ENCODE measurements around the gene RINL.
"Not testable (repeated sequence)": the region's sequence is repeated elsewhere in the genome, so short reads cannot be mapped to it uniquely, and the experiment has no call there.

The RINL gene

DNA sequence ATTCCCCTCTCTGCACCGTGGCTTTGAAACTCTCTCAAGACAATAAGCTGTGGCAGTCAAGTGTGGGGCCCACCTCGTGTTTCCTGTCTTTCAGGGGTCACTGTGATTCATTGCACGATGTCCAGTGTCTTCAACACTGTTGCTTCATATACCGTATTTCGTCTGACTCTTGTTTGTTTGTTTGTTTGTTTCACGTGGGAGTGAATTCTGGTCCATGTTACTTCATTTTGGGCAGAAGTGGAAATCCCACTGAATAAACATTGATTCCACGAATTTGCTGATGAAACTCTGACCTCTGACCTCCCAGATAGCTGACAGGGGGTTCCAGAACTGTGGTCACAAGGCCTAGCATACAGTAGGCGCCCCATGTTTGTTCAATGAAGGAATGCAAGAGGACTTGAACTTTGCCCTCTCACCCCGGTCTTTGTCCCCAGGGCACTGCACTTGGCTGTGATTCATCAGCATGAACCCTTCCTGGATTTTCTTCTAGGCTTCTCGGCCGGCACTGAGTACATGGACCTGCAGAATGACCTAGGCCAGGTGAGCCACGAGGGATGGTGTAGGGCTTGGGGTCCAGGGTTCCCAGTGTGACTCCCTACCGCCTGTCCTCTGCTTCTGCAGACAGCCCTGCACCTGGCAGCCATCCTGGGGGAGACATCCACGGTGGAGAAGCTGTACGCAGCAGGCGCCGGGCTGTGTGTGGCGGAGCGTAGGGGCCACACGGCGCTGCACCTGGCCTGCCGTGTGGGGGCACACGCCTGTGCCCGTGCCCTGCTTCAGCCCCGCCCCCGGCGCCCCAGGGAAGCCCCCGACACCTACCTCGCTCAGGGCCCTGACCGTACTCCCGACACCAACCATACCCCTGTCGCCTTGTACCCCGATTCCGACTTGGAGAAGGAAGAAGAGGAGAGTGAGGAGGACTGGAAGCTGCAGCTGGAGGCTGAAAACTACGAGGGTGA is 26.8 kb upstream of the RINL start:
- DNase-seq: no peak

DNA sequence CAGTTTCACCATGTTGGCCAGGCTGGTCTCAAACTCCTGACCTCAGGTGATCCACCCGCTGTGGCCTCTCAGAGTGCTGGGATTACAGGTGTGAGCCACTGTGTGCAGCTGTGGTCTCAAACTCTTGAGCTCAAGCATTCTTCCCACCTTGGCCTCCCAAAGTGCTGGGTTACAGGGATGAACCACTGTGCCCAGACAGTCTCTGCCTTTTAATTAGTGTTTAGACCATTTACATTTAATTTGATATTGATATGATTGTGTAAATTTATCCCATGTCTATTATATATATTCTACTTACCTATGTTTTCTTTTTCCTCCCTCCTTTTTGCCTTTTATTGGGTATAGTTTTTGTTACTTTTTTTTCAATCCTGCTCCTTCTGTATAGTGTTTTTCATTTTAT is 23.6 kb upstream of the RINL start:
- no peak for DNase-seq

DNA sequence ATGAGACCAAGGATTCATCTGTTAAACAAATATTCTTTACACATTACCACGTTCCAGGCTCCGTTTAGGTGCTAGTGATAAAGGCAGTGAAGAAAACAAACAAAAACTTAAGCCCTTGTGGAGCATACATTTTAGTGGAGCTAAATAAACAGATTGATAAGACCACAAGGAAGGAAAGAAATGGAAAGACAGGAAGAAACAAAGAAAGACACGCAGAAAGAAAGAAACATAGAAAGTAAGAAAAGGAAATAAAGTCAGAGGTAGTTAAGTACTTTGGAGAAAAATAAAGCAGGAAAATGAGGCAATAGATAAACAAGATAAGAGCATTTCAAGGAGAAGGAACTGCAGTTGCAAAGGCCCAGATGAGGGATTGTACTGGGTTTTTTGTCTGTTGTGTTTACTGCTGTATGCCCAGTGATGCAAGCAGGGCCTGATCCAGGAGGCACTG is 22.7 kb upstream of the RINL start:
- DNase-seq: peak; percentile 14

DNA sequence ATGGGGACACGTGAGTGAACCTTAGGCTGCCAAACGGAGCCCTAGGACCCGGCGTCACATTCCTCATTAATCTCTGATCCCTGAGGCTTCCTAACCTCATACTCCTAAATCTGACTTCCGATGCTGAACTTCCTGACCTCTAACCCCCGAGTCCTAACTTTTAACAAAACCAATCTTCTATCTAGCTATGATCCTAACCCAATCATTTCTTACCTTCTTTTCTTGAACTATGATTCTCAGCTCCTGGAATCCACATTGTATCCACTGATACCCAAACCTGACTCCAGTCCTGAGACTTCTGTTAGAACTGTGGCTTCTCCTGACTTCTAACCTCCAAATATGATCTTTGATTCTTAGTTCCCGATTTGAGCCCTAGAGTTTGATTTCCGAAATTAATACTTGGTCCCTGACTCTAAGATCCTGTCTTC is 22.1 kb upstream of the RINL start:
- DNase-seq: peak; percentile 55

DNA sequence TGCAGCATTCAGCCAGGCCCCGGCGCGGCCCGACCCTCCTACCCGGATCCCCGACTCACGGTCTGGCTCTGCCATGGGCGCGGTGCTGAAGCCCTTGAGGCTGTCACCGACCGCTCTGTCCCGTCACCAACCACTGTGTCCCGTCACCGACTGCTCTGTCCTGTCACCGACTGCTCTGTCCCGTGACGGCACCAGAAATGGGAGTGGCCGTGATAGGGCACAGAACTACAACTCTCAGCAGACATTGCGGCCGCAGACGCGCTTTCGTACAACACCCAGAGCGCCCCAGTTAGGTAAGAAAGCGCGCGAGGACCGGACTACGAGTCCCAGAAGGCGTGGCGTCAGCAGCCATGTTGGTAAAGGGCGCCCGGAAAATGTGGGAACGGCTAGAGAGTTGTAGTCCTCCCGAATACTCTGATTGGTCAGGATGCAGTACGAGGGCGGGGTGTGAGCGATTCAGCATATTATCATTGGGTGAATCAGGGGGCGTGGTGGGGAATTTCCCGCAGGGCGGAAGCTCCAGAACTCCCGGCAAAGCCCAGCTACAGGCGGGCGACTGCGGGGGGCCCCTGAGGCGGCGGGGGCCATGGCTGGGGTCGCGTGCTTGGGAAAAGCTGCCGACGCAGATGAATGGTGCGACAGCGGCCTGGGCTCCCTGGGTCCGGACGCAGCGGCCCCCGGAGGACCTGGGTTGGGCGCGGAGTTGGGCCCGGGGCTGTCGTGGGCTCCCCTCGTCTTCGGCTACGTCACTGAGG is 21.5 kb upstream of the RINL start, which contains the start of the genes NFKBIB and SIRT2:
Gene NFKBIB, plus strand, starts transcription at position 523 of the 755 bp plus-strand sequence. Its CDS starts 64 bp downstream, at position 587.
Gene SIRT2, minus strand, starts transcription at position 172 of the 755 bp plus-strand sequence. Its CDS starts 97 bp downstream, at position 75.
- DNase-seq: peak; percentile 99

DNA sequence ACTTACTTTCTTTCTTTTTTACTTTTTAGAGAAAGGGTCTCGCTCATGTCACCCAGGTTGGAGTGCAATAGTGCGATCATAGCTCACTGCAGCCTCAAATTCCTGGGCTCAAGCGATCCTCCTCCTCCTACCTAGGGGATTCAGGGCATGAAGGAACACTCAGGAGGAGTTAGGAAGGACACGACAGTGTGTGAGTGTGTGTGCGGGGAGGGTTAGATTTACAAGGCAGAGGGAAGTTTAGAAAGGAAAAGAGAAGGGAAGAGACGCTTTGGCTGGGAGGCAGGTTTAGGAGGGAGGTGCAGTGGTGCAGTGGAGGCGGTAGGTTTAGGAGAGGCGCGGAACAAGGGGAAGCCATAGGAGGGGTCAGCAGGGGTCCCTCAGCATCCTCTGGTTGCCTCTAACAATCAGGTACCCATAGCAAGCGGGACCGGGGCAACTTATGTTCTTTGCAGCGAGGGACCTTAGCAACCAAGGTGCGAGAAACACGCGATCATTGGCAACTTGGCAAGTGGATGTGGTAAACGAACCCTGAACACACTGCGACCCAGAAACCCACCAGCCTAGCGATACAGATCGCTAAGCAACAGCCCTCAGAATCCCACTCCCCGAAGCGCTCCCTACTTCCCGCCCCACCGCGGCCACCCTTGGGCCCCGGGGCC is 20.8 kb upstream of the RINL start:
- no peak for DNase-seq

DNA sequence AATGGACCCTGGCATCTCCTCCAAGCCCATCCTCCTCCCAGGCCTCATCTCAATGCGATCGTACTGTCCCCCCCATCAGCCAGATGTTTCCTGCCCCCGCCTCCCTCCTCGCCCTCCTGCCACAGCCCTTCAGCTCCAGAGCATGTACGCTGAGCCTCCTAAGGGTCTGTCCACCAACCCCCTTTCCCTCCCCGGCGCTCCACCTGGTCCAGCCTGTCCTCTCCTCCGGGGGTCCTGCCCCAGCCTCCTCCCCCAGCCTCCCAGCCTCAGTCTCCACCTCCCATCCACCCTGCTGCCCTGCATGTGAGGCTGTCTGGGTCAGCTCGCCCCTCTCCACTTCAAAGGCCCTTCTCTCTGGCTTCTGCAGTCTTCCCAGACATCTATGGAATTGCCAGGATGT is 16.9 kb upstream of the RINL start:
- DNase-seq: no peak

DNA sequence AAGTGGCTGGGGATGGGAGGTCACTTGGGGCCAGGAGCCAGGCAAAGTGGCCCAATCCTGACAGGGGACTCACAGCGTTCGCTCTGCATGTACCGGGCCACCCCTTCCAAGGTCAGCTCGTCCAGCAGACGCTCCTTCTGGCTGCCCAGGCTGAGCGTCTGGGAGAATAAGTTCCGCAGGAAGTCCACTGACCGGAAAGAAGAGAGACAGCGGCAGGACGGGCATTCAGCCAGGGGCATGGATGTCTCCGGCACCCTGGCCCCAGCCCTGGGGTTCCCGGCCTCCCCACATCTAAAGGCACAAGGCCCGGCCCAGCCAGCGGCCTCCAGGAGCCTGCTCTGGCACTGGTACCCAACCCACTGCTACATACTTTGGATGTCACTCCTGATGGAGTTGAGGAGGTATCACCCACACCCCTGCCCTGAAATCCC is 15.3 kb upstream of the RINL start:
- DNase-seq: no peak

DNA sequence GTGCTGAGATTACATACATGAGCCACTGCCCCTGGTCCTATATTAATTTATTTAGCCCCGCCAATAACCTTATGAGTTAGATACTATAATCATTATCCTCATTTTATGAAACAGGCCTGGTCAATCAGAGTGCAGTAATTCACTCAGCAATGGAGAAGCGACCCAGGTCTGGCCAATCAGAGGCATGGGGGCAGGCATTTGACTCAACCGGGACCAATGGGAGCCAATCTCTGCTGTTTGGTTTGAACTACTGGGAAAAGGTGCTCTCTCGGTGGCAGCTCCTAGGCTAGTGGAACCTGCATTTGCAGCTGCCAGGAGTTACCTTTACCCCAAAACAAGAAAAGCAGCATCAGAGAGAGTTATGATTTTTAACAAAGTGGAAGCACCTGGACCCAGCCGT is 14.8 kb upstream of the RINL start:
- DNase-seq: no peak

DNA sequence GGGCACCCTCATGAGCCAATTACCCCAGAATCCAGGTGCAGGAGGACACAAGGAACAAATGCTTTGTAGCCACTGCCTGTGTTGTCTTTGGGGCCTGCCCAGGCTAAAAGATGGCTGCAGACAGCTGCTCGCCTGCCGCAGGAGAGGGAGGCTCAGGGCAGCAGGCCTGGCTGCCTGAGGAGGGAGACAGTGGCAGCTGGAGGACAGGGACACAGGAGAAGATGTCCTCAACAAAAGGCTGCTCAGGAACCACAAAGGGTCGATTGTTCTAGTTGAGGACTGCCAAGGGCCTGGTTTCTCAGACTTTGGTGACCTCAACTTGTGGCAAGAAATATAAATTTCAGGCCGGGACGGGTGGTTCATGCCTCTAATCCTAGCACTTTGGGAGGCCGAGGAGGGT is 13.7 kb upstream of the RINL start:
- DNase-seq: no peak

DNA sequence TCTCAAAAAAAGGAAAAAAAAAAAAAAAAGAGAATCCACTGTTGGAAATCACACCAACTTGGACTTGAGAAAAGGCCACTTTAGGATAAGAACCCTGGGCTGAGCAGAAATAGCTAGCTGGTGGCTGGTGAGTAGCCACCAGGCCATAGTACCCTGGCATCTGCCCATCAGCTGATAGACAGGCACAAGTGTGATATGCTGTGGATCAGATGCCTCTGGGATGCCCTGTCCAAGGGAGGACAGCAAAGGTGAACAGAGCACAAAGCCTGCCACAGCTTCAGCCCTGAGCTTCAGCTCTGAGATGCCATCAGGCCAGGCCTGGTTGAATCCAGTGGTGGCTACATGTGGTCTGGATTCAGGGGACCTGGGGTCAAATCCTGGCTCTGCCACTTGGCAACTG is 12.6 kb upstream of the RINL start:
- DNase-seq: no peak

DNA sequence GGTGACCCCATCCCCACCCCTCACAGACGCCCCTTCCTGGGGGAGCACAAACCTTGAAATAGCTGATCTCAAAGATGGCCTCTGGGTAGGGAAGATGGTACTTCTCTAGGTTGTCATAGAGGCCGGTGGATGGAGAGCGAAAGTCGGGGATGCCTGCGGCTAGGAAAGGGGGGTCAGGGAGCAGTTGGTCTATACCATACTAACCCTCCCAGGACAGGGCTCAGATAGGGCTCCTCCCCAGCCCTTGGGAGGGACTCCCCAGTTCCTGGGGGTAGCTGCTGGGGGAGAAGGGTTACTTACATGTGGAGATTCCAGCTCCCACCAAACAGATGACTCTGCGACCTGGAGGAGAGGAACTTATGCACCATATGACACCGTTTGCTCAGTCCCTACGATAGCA is 11.7 kb upstream of the RINL start:
- DNase-seq: no peak

DNA sequence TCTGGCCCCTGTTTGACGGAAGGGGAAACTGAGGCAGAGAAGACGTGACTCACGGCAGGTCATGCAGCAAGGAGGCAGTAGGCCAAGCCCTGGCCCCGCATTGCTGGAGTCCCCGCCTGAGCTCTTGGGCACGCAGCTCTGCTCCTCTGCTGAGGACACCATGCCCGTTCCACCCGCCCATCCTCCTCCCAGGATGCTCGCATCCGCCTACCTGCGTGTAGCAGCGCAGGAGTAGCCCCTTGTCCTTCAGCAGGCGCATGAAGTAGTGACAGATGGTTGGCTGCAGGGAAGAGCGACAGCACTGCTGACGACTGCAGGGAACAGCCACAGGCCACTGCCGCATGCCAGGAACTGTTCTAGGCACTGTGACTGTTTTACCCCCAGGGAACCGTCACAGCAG is 10.8 kb upstream of the RINL start:
- DNase-seq: no peak

DNA sequence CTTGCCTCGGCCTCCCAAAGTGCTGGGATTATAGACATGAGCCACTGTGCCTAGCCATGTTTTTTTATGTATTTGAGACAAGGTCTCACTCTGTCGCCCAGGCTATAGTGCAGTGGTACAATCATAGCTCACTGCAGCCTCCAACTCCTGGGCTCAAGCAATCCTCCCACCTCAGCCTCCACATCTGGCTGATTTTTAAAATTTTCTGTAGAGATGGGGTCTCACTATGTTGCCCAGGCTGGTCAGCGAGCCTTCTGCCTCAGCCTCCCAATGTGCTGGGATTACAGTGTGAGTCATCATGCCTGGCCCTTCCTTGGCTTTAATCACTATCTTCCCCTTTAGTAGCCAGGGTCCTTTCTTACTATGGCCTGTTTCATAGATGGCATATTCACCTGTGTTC is 6.6 kb upstream of the RINL start:
- DNase-seq: not testable (repeated sequence)

DNA sequence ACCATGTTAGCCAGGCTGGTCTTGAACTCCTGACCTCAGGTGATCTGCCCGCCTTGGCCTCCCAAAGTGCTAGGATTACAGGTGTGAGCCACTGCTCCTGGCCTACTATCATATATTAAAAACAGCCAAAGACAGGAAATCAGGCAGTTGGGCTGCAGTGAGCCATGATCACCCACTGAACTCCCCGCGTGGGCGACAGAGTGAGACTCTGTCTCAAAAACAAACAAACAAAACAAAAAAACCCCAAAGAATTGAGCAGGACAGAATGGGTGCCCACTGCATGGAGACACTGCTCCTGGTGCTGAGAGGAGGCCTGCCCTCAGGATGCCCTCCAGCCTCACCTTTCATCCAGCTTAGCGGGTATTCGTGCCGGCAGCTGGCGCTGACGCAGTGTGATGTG is 5.2 kb upstream of the RINL start:
- DNase-seq: no peak

DNA sequence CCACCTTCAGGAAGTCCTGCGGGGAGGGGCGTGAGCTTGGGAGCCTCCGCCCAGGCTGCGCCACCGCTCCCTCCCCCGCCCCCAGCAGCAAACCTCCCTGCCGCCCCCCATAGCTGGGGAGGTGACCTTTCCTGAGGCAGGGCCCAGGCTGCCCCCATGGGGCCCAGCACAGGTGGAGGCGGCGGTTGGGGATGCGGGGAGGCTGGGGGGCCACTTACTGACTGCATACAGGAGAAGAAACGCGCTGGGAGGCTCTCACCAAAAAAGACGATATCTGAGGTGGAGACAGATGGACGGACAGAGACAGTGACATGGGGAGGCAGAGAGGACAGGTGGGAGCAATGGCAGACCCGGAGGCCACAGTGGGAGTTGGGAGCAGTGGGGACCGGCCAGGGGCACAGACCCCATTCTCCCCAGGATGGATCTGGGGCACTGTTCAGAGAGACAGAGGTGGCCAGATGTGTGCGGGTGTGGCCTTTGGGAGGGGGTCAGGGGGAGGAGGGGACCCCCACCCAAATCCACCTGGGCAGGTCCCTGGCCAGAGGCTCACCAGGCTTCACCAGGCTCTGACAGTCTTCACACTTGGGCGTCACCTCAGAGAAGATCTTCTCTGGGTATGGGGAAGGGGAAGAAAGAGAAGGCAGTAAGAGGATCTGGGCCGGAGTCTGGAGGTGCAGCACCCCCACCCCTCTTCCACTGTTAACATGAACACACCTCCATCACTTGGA is 3.0 kb upstream of the RINL start:
- DNase-seq: no peak

DNA sequence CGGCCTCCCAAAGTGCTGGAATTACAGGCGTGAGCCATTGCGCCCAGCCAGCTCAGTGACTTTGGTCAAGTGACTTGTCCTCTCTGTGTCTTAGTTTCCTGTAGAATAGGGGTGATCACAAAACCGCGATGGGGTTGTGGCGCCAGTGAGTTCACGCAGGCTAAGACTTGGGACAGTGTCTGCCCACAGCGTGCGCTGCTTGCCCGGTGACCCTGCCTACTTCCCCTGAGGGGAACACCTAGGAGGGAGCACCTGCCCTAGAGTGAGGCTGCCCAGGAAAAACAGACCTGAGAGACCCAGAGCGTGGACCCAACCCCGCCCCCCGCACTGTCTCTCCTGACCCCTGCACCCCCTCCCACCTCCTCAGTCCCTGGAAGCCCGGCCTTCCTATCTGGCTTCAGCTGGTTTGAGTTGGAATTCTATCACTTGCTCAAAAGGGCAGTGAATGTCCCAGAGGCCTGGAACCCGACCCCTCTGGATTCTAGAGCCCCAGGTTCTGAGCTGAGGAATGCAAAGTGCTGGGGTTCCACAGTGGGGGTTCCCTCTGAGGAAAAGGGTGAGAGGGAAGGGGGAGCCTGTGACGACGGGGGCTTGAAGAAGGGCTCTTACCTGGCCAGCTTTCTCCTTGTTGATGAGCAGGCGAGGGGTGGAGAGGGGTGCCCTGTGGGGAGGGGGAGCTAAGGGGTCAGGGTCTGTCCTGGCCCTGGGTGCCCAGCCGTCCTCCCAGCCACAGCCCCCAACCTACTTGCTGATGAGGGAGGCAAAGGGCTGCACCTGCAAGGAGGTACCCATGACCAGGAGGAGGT is 2.2 kb upstream of the RINL start:
- no peak for DNase-seq

DNA sequence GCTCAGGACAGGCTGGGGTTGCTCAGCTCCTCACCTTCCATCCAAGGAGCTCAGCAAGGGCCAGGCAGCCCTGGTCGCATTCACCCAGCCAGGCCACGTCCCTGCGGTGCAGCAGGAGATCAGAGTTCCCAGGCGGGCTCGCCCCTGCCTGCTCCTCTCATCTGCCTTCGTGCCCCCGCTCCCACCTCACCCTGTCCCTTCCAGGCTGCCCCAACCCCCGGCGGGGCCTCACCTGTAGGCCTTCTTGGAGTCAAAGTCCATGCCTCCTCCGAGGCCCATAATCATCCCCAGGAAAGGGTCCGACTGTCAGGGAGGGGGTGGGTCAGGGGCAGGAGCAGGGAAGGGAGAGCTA is 1.3 kb upstream of the RINL start:
- no peak for DNase-seq

DNA sequence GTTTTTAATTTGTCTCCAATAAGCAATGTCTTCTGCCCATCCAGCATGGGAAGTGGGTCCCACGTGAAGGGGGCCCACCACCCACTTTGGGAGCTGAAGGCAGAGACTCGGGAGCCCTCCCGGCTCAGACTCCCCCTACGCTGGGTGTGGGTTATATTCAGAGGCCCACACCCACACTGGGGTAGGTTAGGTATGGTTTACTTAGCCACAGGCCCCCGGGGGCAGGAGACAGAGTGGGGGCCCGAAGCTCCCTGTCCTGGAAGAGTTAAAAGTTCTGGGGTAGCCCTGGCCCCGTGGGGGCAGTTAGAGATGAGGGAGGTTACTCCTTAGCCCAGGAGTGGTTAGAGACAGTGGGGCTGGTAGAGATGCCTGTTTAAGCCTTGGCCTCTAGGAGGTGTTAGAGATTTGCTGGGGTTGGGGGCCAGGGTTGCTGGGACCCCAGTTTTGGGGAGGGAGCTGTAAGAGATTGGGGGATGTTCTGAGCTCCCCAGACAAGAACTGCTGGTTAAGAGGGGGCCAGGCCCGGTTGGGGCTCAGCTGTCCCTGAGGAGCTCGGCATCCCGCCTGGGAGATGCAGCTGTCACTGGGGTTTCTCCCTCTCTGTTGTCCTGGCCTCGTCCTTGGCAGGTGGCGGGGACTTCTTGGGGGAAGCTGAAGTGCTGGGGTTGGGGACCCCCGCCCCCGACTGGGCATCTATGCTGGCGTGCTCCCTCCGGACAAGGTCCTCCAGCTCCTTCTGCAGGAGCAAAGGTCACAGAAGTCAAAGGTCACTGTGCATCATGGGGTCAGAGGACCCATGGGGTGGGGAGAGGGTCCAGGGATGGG is 712 bp upstream of the RINL start:
- DNase-seq: no peak

DNA sequence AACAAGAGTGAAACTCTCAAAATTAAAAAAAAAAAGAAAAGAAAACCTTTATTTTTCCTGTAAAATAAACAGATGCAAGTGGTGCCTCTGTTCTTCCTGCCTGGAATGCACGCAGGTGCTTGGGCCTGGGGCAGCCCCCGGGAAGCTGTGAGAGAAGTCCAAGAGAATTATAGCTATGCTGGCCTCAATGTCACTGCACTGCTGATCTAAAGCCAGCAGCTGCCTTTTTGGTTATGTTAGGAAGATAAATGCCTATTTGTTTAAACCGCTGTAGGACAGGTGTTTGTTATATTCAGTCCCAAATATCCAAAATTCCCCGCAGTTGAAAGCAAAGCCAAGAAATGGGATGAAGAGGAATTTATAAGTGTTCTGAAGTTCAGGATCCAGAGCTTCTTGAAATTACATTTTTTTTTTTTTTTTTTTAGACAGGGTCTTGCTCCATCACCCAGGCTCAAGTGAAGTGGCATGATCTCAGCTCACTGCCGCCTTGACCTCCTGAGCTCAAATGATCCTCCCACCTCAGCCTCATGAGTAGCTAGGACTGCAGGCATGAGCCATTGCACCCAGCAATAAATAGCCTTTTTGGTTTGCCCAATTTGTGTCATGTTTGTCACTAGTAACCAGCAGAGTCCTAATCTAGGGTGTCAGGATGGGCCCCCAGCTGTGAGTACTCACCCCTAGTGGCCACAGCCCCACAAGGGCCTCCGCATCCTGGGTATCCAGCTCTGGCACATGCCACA is 2.2 kb downstream of the RINL start:
- DNase-seq: no peak
